ENCODE results near the gene LMAN2.
"Not testable (repeated sequence)": the region's sequence is repeated elsewhere in the genome, so short reads cannot be mapped to it uniquely, and the experiment has no call there.

LMAN2 gene

DNA sequence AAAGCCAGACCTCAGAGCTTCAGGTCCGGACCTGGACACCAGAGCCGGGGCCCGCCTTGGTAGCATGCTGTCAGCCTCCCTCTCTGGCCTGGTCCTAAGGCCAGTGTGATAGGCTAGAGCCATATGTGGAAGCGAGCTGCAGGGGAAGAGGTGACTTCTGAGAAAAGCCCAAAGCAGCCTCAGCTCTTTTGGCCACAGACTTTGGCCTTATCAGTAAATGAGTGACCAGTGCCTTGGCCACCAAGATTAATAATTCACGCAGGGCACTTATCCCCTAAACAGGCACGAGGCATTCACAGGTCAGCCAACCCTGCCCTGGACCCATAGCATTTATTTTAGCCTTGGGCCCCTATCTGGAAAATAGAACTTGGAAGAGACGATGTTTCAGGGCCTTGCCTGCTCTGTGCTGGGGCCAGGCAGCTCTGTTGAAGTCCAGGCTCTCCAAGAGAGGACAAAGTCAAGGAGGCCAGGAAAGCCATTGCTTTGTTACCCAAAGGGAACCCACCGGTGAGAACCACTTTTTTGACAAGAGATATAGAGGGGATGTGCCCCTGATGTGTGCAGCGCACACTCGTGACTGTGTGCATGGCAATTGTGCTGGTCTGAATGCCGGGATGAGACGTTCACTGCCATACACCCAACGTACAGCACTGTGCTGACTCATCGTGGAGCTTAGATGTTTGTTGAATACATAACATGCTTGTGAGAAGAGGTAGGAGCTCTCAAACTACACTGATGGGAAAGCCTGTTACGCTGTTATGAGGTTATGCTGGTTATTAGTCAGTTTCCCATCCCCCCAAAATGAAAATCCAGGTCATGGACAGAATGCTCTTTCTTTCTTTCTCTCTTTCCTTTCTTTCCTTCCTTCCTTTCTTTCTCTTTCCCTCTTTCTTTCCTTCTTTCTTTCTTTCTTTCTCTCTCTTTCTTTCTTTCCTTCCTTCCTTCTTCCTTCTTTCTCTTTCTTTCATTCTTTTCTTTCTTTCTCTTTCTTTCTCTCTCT, 27.7 kb upstream of the LMAN2 start:
- DNase-seq, result no peak

DNA sequence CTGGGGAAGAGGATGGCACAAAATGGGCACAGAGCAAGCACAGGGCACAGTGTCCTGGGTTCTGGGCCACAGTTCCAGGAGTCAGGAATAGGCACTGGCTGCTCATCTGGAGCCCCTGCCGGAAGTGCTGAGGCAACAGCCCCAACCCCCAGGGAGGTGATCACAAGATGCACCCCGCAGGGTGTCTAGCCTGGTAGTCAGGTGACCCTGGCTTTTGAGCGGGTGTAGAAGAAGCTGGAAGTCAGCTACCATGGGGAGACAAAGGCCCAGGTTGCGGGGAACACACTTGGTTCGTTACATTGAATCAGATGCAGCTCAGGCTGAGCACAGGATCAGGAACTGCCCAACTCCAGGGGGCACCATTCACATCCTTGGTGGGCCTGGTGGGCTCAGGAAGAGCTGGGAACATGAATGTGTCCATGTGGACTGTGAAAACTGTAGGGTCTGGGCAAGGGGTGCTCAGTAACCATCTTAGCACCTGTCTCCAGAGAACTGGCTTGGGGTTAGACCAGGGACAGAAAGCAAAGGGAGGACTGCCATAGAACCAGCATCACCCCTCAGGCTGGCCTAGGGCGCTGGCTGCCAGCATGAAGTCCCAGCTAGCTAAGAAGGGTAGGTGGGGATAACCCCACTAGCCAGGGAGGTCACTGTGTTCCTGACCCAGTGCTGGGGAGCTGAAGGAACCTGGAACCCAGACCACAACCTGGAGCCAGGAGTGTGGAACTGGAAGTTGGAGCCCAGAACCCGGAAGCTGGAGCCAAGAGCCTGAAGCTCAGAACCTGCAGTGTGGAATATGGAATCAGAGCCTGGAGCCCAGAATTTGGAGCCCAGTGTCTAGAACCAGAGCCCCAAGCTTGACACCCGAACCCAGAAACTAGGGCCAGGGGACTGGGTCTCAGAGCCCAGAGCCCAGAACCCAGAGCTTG, 26.6 kb upstream of the LMAN2 start:
- no peak for DNase-seq

DNA sequence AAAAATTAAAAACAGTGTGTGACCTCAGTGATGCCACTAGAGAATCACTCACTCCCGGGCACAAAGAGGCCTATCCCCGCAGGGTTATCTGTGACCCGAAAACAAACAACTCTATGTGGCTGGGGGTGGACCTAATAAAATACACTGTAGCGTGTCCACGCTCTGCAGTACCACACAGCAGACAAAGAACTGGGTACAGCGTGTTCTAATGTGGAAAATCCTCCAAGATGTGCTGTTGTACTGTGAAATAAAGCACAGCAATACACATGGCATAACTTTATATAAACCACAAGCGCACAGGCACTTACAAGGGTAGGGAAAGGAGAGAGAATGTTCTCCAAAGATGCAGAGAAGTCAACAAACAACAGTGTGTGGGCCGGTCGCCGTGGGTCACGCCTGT, 24.6 kb upstream of the LMAN2 start:
- no peak for DNase-seq

GRCh38 chr5:177375516-177375915, 24.0 kb upstream of the LMAN2 start:
- not testable (repeated sequence) for DNase-seq

DNA sequence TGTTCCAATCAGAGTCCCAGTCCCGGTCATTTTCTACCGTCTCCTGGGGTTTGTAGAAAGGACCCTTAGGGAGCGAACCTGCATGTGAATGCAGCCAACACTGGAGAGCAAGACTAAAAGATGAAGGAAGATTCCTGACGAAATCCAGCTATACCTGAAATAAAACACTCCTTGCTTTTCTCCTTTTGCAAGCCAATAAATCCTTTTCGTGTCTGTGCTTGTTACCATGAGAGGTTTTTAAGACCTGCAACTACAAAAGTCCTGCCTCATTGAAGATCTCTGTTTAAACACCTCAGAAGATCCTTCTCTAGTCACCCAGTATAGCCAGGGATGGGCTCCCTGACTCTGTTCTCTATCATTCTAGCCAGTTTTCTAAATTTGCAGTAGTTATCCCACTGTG, 22.7 kb upstream of the LMAN2 start:
- no peak for DNase-seq

DNA sequence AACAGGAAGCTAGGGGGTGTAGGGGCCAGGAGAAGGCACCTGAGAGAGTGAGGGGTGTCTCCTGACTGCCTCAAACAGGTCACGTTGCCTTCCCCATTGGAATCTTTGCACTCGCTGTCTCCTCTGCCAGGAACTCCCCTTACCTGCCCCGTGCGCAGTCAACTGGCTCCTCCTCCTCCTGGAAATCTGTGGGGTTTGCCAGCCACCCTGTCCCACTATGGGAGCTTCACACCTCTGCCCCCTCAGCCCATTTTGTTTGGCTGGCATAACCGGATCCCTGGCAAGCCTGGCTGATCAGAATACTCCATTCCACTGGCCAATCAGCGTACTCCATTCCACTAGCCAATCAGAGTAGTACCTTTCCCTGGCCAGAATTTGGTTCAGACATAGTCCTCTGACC, 22.3 kb upstream of the LMAN2 start:
- DNase-seq, result no peak

DNA sequence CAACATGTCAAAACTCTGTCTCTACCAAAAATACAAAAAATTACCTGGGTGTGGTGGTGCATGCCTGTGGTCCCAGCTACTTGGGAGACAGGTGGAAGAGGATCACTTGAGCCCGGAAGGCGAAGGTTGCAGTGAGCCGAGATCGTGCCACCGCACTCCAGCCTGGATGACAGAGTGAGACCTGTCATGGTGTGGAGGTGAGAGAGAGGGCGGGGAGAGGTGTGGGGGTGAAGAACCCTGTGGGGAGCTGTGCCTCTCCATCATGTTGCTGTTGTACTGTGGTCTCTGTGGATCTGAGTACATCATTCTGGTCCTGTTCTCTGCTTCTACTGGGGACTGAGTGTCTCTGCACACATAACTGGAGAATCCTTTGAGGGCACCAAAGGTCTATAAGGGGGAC, 21.4 kb upstream of the LMAN2 start:
- DNase-seq, result no peak

GRCh38 chr5:177372034-177372896, 20.8 kb upstream of the LMAN2 start:
- no peak for DNase-seq

- no peak for DNase-seq
Observed at GRCh38 chr5:177371120-177372033, 19.9 kb upstream of the LMAN2 start.

DNA sequence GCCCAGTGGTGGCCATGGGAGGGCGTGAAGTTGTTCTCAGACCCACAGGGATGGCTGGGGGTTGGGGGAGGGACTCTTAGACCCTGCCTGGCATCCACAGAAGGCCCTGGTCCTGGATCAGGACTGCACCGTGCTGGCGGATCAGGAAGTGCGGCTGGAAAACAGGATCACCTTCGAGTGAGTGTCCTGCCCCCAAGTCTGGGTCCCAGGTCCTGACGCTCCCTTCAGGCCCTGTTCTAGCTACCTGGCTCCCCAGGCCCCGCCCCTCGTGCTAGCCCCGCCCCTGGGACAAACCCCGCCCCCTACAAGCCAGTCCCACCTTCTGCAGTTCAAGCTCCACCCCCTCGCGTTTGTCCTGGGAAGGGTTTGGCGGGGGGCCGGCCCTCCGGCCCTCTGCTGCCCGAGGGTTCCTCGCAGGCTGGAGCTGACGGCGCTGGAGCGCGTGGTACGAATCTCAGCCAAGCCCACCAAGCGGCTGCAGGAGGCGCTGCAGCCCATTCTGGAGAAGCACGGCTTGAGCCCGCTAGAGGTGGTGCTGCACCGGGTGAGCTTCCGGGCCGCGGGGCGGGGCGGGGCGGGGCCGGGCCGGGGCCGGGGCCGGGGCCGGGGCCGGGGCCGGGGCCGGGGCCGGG, 19.1 kb upstream of the LMAN2 start:
- peak; percentile 55 for DNase-seq

DNA sequence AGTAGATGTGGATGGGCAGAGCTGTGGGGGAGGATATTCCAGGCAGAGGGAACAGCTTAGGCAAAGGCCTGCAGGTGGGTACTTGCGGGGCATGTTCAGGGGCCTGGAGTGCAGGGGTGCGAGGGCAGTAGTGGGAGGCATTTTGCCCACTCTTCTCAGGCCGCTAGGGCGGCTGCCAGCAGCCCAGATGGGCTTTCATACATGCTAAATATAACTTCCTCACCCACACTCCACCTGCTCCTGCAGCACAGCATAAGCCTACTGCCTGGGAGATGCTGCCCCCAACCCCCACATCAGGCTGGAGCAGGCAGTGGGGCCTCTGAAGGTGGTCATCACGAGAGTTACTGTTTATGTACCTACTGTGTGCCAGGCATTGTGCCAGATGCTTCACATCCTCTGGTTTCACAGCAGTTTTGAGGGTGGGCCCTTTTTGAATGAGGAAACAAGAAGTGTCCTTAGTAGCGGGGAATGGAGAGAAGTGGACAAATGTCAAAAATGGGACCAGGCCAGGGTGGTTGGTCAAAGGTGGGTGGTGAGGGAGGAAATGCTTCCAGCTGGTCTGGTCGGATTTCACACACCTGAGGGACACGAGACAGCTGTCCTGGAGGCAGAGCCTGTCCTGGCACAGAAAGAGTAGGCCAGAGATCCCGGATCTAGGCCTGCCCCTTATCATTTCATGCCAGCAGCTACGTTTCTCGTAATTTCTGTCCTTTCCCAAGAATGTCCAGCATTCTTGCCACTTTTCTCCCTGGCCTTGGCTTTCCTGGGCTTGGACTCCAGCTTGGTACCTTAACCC, 18.4 kb upstream of the LMAN2 start:
- no peak for DNase-seq

DNA sequence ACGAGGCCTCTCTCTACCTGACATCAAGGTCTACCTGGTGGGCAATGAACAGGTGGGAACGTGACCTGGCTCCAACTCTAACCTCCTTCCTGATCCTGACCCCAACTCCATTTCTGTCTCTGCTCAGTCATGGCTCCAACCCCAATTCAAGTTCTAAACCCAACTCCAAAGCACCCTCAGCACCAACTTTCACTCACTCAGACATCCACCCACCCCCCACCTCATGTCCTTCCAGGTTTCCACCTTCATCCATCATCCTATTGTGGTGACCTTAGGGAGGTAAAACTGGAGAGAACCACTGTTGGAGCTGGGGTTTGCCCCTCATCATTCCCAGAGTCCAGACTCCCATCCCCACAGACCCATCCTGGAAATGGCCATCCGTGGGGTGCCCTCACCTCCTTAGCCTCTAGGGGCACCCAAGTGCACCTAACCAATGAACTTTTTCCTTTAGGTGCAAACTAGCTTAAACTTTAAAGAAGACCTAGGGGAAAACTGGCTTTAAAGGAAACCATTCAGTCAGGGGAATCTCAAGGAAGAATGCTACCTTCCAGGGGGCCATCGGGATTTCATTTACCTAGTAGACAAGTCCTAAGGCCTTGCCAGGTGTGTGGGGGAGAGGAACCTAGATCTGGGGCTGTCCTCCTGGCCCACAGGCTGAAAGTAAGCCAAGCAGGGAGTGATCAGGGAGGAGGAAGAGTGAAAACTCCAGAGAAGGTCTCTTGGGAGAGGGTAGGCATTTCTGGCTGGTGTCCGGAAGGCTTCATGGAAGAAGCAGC, 17.6 kb upstream of the LMAN2 start:
- DNase-seq, result no peak

DNA sequence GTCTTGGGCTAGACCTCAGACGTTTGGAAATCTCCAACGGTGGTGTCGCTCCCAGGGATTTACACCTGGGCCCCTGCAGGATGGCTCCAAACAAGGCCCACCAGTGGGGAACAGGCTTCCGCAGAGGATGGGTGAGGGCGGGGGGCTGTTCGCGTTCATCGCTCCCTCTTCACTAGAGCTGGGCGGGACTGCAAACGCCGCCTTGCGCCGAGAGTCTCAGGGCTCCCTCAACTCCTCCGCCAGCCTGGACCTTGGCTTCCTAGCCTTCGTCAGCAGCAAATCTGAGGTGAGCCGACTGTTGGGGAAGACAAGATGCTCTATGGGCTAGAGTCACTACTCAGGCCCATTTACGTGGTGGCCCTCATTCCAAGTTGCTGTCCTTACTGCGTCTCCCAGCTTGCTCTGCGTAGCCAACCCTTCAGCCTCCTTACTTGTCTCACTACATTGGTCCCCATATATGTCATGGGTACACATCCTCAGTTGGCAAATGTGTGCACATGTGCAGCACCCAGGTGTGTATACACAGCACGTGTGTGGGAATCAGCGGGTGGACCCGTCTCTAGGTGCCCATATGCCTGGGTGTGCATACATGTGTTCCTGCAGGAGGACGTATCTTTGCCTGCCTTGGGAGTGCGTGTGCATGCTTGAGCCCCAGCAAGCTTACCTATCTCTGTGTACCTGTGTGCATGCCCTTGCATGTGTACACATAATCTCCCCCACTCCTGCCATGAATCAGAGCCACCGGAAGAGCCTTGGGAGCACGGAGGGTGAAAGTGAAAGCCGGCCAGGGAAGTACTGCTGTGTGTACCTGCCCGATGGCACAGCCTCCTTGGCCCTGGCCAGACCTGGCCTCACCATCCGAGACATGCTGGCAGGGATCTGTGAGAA, 16.8 kb upstream of the LMAN2 start:
- no peak for DNase-seq

DNA sequence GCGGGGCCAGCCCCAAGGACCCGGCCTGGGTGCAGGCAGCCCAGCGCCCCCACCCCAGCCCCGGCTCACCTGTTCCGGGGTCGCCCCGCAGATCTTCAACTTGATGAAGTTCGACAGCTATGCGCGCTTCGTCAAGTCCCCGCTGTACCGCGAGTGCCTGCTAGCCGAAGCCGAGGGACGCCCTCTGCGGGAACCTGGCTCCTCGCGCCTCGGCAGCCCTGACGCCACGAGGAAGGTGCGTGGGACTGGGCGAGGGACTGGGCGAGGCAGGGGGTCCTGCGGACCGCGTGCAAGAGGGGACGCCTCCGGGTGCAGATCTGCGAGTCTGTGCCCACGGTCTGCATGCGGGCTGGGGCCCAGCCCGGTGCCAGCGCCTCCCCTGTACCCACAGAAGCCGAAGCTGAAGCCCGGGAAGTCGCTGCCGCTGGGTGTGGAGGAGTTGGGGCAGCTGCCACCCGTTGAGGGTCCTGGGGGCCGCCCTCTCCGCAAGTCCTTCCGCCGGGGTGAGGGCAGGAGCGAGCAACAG, 15.9 kb upstream of the LMAN2 start:
- DNase-seq, result no peak

DNA sequence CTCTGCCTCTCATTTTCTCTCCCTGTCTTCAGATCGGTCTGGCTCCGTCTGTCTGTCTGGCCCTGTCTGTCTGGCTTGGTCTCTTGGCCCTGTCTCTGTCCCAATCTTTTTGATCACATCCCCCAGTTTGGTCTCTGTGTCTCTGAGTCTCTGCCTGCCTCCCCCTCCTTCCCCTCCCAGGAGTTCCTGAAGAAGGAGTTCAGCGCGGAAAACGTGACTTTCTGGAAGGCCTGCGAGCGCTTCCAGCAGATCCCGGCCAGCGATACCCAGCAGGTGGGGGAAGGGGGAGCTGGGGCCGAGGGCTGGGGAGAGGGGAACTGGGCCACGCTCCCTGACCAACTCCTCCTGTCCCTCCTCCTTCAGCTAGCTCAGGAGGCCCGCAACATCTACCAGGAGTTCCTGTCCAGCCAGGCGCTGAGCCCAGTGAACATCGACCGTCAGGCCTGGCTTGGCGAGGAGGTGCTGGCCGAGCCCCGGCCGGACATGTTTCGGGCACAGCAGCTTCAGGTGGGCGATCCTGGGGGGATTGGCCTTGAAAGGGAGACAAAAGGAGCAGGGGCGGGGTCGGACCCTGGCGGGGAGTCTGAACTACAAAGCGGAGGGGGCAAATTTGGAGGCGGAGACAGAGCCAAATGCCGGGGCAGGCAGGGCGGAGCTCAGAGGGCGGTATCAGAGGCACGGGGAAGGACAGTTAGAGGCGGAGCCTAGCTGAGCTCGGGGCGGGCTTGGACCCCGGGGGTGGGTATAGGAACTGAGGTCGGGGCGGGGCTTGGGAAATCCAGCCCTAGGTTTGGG, 15.3 kb upstream of the LMAN2 start:
- no peak for DNase-seq

- DNase-seq, result no peak
Observed at GRCh38 chr5:177365845-177366527, 14.5 kb upstream of the LMAN2 start.
